A549 (cell line): Measurements from ENCODE around the gene NPAS2.

Experiments used
- CBX8 ChIP-seq: fragments of 200-600 bp; sonication (generic); IDR thresholded peaks from 2 replicates; pipeline ENCODE4 v1.6.1; 2016
- CHD2 ChIP-seq: fragments of 150-350 bp; IDR thresholded peaks from 2 replicates; pipeline ENCODE4 v1.6.1; 2014; ENCODE audit warnings: low read length; ENCODE audit not compliant: partially characterized antibody
- EP300 ChIP-seq, 2 experiments: fragments of >200 bp; sonication (Bioruptor Twin); formaldehyde crosslinking; IDR thresholded peaks; 2 replicates in 1 of 2; 3 replicates in 1 of 2; pipeline ENCODE4 v1.6.1; 2016 to 2017
- JUN ChIP-seq, 2 experiments: fragments of >200 bp; sonication (Bioruptor Twin); formaldehyde crosslinking; IDR thresholded peaks; 2 replicates in 1 of 2; 3 replicates in 1 of 2; pipeline ENCODE4 v1.6.1; 2016 to 2017
- POLR2A ChIP-seq: IDR thresholded peaks from 2 replicates; pipeline ENCODE4 v1.6.1; 2012; ENCODE audit warnings: mild to moderate bottlenecking, low read length
- RAD21 ChIP-seq, 2 experiments: fragments of >200 bp in 1 of 2; sonication (Bioruptor Twin) in 1 of 2; formaldehyde crosslinking in 1 of 2; IDR thresholded peaks in 1 of 2; conservative IDR thresholded peaks in 1 of 2; 2 replicates in 1 of 2; 3 replicates in 1 of 2; pipeline ENCODE4 v1.6.1; 2012 to 2018; ENCODE audit warnings: inconsistent platforms in 1 of 2
- TF ChIP-seq, protein P1 (sequence below): fragments of >200 bp; sonication (Bioruptor Twin); formaldehyde crosslinking; IDR thresholded peaks from 3 replicates; pipeline ENCODE4 v1.5.1; 2016

GRCh38 chr2:100803334-100803733 is 16.6 kb upstream of the NPAS2 start:
- TF ChIP-seq CHD2 = no peak
- TF ChIP-seq RAD21 (conservative IDR thresholded peaks at IDR 0.05 in 1 of 2, IDR thresholded peaks at IDR 0.05 in 1 of 2) = no peak
- no peak for TF ChIP-seq JUN (IDR thresholded peaks at IDR 0.05)
- no peak for TF ChIP-seq POLR2A
- TF ChIP-seq, protein P1, sequence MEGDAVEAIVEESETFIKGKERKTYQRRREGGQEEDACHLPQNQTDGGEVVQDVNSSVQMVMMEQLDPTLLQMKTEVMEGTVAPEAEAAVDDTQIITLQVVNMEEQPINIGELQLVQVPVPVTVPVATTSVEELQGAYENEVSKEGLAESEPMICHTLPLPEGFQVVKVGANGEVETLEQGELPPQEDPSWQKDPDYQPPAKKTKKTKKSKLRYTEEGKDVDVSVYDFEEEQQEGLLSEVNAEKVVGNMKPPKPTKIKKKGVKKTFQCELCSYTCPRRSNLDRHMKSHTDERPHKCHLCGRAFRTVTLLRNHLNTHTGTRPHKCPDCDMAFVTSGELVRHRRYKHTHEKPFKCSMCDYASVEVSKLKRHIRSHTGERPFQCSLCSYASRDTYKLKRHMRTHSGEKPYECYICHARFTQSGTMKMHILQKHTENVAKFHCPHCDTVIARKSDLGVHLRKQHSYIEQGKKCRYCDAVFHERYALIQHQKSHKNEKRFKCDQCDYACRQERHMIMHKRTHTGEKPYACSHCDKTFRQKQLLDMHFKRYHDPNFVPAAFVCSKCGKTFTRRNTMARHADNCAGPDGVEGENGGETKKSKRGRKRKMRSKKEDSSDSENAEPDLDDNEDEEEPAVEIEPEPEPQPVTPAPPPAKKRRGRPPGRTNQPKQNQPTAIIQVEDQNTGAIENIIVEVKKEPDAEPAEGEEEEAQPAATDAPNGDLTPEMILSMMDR = no peak
- no peak for TF ChIP-seq CBX8
- TF ChIP-seq EP300 (IDR thresholded peaks at IDR 0.05) = no peak
